ENCODE results near the gene ARID5B.
A peak's percentile ranks its signal among the peaks of the same experiment; 100 is the strongest.

The ARID5B gene

DNA sequence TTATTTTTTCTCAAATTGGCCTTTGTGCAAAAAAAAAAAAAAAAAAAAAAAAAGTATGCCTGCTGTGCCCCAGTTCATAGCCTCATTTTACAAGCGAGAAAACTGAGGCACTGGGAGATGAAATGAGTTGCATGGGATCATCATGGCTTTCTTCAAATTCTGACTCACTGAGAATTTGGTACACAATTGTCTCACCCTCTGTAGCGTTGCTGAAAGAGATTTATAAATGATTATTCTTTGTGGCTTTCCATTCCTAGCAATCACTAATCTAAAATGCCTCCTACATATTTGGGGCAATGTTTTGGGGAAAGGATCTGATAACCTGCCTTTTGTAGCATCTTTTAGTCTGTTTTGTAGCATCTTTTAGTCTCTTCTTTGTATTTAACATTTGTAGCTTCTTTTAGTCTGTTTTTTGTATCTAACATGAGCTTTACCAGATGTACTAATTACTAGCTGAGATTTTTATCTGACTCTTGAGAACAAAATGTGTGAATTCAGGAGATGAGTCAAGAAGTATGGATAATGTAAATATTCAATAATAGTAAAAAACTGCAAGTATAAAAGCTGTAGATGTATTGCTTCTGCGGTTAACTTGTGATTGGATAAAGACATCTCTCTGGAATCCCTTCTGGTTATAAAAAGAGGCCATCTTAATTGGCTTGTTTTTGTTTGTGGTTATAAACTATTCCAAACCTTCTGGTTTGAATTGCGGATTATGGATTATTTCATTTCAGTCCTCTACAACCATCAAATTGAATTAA lies 161.4 kb downstream of the ARID5B start:
- no peak overlapping the region for H3K4me3 ChIP-seq (replicated peaks; ENCODE audit: low read depth, low read length)
- TF ChIP-seq, protein P1, sequence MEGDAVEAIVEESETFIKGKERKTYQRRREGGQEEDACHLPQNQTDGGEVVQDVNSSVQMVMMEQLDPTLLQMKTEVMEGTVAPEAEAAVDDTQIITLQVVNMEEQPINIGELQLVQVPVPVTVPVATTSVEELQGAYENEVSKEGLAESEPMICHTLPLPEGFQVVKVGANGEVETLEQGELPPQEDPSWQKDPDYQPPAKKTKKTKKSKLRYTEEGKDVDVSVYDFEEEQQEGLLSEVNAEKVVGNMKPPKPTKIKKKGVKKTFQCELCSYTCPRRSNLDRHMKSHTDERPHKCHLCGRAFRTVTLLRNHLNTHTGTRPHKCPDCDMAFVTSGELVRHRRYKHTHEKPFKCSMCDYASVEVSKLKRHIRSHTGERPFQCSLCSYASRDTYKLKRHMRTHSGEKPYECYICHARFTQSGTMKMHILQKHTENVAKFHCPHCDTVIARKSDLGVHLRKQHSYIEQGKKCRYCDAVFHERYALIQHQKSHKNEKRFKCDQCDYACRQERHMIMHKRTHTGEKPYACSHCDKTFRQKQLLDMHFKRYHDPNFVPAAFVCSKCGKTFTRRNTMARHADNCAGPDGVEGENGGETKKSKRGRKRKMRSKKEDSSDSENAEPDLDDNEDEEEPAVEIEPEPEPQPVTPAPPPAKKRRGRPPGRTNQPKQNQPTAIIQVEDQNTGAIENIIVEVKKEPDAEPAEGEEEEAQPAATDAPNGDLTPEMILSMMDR (IDR thresholded peaks at IDR 0.05; ENCODE audit: low read length, missing control alignments): no peak
- DNase-seq (ENCODE audit: low read depth): no peak

- peak; percentile 80 for DNase-seq (ENCODE audit: low read depth)
Measured at GRCh38 chr10:62063795-62064472, 162.4 kb downstream of the ARID5B start.

DNA sequence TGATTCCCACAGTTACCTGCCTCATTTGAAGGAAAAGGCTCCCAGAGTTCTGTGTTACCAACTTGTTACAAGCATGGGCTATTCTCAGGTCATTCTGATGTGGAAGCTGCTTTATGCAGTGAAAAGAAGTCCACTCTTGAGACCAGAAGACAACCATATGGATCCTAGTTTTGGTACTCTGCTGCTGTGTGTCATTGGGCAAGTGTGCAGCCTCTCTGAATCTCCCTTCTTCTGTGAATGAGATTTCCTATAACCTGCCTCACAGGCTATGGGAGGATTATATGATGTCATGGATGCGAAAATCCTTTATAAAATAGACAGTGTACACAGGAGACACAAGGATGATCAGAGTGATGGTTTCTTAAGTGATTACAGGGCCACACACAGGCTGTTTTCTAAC lies 166.1 kb downstream of the ARID5B start:
- TF ChIP-seq, protein P1 (IDR thresholded peaks at IDR 0.05; ENCODE audit: low read length, missing control alignments): no peak

More at GRCh38 chr10:62063795-62064472, 162.4 kb downstream of the ARID5B start:
- H3K4me3 ChIP-seq (replicated peaks; ENCODE audit: low read depth, low read length): no peak overlapping the region
- TF ChIP-seq, protein P1 (IDR thresholded peaks at IDR 0.05; ENCODE audit: low read length, missing control alignments): no peak

GRCh38 chr10:62068464-62068863 lies 167.0 kb downstream of the ARID5B start:
- DNase-seq (ENCODE audit: low read depth): no peak
- TF ChIP-seq, protein P1 (IDR thresholded peaks at IDR 0.05; ENCODE audit: low read length, missing control alignments): no peak
- no peak overlapping the region for H3K4me3 ChIP-seq (replicated peaks; ENCODE audit: low read depth, low read length)

More for the DNA sequence above, 166.1 kb downstream of the ARID5B start:
- no peak for DNase-seq (ENCODE audit: low read depth)
- H3K4me3 ChIP-seq (replicated peaks; ENCODE audit: low read depth, low read length): no peak overlapping the region

DNA sequence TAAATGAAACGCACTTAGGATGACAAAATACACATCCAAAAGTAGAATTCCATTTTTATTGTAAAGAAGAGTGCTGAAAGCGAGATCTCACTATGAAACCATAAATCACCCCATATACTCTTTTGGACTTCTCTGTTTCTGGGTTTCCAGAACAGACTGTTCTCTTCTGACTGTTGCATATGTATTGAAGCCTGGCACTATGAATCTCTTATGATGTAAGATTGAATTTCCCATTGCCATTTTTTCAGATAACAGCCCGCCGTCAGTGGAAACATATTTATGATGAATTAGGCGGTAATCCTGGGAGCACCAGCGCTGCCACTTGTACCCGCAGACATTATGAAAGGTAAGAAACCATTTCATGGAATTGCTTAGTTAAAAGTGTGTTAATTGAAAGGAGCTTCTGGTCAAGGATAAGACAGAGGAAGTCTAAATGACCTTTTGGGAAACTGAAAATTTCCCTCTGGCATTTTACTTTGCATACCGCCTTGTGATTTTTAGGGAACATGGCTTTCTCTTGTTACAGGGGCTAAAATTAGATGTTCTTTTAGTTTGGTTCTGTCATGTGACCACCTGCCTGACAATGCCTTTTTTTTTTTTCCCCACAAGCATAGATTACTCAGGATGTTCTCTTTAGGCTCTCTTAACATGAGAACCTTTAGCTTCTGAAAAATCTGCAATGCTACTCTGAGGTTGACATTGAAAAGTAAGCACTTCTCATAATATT lies 168.1 kb downstream of the ARID5B start:
- no peak for DNase-seq (ENCODE audit: low read depth)
- no peak overlapping the region for H3K4me3 ChIP-seq (replicated peaks; ENCODE audit: low read depth, low read length)
- TF ChIP-seq, protein P1 (IDR thresholded peaks at IDR 0.05; ENCODE audit: low read length, missing control alignments): no peak

- no peak for DNase-seq (ENCODE audit: low read depth)
- TF ChIP-seq, protein P1 (IDR thresholded peaks at IDR 0.05; ENCODE audit: low read length, missing control alignments): no peak
- no peak overlapping the region for H3K4me3 ChIP-seq (replicated peaks; ENCODE audit: low read depth, low read length)
Measured at GRCh38 chr10:62071846-62072281, 170.4 kb downstream of the ARID5B start.
